Measurements from ENCODE around the gene POLN. TPM values are rescaled to one million over a fixed set of nuclear protein-coding genes. Genes with fewer than 3 reads are reported as not detected.
A peak's percentile ranks its signal among the peaks of the same experiment; 100 is the strongest.

The POLN gene
- total RNA-seq, 1 experiment from 2014 or later = 0.24 TPM

- no peak for DNase-seq (ENCODE audit: low read depth)
These were observed 22.0 kb upstream of the POLN start for GRCh38 chr4:2263926-2264321.

- no peak for DNase-seq (ENCODE audit: low read depth)
These were observed 21.0 kb upstream of the POLN start for GRCh38 chr4:2262944-2263250.

- peak; percentile 99 for DNase-seq (ENCODE audit: low read depth)
These were observed 20.4 kb upstream of the POLN start for GRCh38 chr4:2262145-2262943.

GRCh38 chr4:2261853-2262144 is 19.9 kb upstream of the POLN start, which contains the start of gene MXD4:
TSS of gene MXD4 (minus strand) at chr4:2262109. CDS start at chr4:2261980, 129 bp downstream.
- no peak for DNase-seq (ENCODE audit: low read depth)

GRCh38 chr4:2261110-2261852 is 19.4 kb upstream of the POLN start:
- peak; percentile 29 for DNase-seq (ENCODE audit: low read depth)

GRCh38 chr4:2260344-2261109 is 18.6 kb upstream of the POLN start:
- no peak for DNase-seq (ENCODE audit: low read depth)

- no peak for DNase-seq (ENCODE audit: low read depth)
These were observed 17.8 kb upstream of the POLN start for GRCh38 chr4:2259541-2260343.

- DNase-seq (ENCODE audit: low read depth) = no peak
These were observed 17.2 kb upstream of the POLN start for GRCh38 chr4:2259036-2259540.

- no peak for DNase-seq (ENCODE audit: low read depth)
These were observed 16.4 kb upstream of the POLN start for GRCh38 chr4:2258091-2259035.

GRCh38 chr4:2257361-2258081 is 15.6 kb upstream of the POLN start:
- no peak for DNase-seq (ENCODE audit: low read depth)

GRCh38 chr4:2256781-2257191 is 14.9 kb upstream of the POLN start:
- no peak for DNase-seq (ENCODE audit: low read depth)

- no peak for DNase-seq (ENCODE audit: low read depth)
These were observed 14.3 kb upstream of the POLN start for GRCh38 chr4:2256156-2256731.

GRCh38 chr4:2255501-2256155 is 13.7 kb upstream of the POLN start:
- no peak for DNase-seq (ENCODE audit: low read depth)

GRCh38 chr4:2254665-2255500 is 13.0 kb upstream of the POLN start:
- DNase-seq (ENCODE audit: low read depth) = no peak

GRCh38 chr4:2253160-2254084 is 11.5 kb upstream of the POLN start:
- DNase-seq (ENCODE audit: low read depth) = no peak

GRCh38 chr4:2252530-2253091 is 10.7 kb upstream of the POLN start:
- no peak for DNase-seq (ENCODE audit: low read depth)
